GM18873 (cell line): ENCODE data around the gene VPREB1.
"Not testable (repeated sequence)": the region's sequence is repeated elsewhere in the genome, so short reads cannot be mapped to it uniquely, and the experiment has no call there.

Experiments
- ATAC-seq: cut with Tn5 transposase; IDR thresholded peaks from one replicate; pipeline ENCODE4 v1.9.1; 2021; ENCODE audit warnings: mild to moderate bottlenecking, moderate library complexity, moderate number of reproducible peaks; ENCODE audit not compliant: unreplicated experiment, low FRiP score

Gene VPREB1

DNA sequence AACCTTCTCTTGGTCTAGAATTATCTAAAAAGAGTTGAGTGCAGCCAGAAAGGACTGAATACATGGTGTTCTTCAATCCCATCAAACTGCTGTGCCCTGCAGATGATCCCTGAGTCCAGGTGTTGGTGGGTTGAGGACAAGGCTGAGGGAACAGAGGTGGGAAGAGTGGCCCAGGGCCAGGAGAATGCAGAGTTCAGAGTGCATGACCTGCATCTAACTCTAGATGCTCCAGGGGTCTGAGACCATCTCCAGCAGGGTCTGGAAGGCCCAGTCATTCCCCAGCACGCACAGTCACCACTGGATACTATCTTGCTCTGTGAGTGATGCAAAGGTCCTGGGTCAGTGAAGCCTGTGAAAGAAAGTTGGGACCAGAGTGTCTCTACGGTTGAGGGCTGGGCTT, 2.1 kb upstream of the VPREB1 start:
- ATAC-seq = no peak

DNA sequence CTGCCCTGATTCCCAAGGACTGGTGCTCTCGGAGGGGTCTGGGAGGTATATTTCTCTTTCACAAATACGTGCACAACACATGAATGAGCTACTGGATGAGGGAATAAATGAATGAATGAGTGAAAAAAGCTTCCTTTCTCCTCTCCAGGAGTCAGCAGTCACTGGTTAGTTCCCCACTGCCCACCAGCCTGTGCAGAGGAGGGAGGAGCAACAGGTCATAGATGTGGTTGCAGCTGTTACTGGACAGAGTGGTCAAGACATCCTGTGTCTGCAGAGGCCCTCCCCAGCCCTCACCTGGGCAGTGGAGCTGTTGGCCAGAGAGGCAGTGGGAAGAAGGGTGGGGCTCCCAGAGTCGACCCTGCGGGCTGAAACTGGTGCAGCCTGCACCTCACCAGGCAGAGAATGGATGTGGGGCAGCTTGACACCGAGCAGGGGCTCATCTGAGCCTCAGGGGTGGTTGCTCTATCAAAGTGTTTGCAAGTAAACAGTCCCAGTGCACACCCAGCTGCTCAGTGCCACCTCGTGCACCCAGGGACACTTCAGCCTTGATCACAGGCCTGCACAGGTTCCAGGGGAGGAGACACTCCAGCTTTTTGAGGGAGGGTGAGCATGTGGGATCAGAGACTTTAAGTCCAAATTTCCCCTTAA, 1.4 kb upstream of the VPREB1 start:
- ATAC-seq = no peak

DNA sequence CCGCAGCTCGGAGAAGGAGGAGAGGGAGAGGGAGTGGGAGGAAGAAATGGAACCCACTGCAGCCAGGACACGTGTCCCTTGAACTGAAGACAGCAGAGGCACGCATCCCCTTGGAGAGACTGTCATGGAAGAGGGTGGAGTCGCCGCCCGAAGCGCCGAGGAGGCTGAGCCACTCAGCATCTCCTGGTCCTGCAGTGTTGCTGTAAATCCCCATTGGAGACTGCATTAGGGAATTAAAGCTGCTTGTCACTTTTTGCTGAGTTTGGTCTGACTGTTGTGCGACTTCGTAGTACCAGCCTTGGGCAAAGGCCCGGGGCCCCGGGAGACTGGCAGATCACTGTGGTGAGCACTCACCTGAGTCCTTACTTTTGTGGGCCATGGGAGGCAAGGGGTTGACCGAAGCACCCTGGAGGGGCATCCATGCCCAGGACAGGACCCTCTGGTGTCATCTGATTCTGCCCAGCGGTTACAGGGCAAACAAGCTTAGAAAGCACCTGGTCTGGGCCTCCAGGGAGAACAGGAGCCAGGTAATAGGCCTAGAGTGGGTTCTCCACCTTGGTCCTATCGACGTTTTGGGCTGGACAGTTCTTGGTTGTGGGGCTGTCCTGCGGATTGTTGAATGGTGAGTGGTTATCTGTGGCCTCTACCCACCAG, 797 bp downstream of the VPREB1 start:
- no peak for ATAC-seq

DNA sequence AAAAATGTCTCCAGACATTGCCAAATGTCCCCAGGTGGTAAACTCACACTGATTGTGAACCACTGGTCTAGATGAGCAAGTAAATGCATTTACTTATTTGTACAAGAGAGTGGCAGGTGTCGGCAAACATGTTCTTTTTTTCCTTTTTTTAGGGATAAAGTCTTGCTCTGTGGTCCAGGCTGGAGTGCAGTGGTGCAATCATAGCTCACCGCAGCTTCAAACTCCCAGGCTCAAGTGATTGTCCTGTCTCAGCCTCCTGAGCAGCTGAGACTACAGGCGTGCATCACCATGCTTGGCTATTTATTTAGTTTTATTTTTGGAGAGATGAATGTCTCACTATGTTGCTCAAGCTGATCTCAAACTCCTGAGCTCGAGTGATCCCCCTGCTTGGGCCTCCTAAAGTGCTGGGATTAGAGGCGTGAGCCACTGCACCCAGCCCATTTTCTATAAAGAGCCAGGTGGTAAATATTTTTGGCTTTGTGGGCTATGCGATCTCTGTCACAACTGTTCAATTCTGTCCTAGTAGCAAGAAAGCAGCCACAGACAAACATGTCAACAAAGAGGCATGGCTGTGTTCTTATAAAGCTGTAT, 1.4 kb downstream of the VPREB1 start:
- no peak for ATAC-seq

DNA sequence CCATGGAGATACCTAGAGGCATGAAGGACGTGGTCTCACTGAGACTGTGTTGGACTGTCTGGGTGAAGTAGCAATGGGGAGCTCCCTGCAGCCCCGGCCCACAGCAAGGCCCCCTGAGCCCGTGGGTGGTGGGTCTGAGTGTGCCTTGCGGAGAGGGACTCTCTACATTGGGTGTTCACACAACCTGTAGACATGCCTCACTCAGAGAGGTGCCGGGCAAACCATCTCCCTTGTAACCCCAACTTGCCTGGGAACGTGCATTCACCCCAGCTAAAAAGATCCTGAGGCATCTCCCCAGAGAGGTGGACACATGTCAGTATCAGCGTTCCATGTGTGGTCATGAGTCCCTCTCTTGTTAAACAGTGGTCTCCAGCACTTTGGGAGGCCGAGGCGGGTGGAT, 2.1 kb downstream of the VPREB1 start:
- ATAC-seq = no peak

DNA sequence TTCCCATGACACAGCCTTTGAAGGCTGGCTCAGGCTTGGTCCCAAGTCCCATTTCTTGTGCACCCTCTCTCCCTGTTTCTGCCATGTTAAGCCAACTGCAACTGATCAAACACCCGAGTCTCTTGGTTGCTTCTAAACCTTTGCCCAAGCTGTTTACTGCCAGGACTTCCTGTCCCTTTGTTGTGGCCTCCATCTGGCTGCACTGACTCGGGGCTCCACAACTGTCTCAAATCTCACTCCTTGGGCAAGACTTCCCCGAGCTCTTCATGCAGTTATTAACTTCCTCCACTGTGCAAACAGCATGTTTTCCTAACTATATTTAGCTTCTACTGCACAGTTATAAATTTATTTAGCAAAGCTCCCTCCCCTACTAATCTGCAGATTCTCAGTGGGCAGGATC, 4.3 kb downstream of the VPREB1 start:
- ATAC-seq = no peak

DNA sequence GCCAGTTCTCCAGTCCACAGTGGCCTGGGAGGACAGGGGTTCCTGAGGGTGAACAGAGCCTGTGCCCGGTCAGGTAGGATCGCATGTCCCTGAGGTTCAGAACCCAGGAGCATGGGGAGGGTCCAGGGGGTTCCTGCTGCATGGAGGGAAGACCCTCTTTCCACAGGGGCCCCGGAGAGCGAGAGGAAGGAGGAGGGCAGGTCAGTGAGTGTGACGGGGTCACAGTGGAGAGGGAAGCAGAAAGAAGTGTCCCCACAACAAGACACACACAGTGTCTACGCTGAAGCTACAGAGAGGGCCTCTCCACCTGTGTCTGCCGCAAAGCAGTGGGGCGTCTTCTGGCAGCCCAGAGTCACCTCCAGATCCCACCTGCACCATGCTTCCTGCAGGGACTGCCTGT, 6.1 kb downstream of the VPREB1 start:
- ATAC-seq = not testable (repeated sequence)

DNA sequence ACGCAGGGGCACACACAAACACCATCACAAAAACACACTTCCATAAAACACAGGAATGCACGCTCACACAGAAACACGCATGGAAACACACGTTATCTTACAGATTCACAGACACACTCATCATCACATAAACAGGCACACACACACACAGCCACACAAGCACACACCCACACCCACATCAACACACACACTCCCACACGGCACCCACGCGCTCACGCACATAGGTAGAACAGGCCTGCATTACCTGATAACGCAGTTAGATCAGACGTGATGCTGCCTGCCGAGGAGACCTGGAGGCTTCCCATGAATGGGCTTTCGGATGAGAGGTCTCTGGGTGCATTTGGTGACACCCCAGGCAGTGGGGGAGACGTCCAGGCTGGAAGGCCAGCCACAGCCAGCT, 11.5 kb downstream of the VPREB1 start:
- ATAC-seq = not testable (repeated sequence)

DNA sequence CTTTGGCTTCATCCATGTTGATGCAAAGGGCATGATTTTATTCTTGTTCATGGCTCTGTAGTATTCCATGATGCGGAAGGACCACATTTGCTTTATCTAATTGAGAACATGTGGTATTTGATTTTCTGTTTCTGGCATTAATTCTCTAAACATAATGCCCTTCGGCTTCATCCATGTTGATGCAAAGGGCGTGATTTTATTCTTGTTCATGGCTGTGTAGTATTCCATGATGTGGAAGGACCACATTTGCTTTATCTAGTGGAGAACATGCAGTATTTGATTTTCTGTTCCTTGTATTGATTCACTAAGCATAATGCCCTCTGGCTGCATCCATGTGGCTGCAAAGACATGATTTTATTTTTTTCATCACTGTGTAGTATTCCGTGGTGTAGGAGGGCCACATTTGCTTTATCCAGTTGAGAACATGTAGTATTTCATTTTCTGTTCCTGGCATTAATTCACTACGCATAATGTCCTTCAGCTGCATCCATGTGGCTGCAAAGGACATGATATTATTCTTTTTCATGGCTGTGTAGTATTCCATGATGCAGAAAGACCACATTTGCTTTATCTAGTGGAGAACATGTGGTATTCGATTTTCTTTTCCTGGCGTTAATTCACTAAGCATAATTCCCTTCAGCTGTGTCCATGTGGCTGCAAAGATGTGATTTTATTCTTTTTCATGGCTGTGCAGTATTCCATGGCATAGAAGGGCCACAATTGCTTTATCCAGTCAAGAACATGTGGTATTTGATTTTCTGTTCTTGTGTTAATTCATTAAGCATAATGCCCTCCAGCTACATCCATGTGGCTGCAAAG, 14.2 kb downstream of the VPREB1 start:
- not testable (repeated sequence) for ATAC-seq

DNA sequence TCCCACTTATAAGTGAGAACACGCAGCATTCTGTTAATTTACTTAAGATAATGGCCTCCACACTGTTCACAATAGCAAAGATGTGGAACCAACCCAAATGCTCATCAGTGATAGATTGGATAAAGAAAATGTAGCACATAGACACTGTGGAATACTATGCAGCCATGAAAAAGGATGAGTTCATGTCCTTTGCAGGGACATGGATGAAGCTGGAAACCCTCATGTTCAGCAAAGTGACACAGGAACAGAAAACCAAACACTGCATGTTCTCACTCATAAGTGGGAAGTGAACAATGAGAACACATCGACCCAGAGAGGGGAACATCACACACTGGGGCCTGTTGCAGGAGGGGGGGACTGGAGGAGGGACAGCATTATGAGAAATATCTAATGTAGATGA, 15.6 kb downstream of the VPREB1 start:
- not testable (repeated sequence) for ATAC-seq

DNA sequence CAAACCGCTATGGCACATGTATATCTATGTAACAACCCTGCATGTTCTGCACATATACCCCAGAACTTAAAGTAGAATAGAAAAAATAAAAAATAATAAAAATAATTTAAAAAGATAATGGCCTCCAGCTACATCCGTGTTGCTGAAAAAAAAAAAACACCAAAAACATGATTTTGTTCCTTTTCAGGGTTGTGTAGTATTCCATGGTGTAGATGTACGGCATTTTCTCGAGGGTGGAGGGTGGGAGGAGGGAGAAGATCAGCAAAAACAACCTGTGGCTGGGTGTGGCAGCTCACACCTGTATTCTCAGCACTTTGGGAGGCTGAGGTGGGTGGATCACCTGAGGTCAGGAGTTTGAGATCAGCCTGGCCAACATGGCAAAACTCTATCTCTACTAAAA, 16.0 kb downstream of the VPREB1 start:
- ATAC-seq = not testable (repeated sequence)

DNA sequence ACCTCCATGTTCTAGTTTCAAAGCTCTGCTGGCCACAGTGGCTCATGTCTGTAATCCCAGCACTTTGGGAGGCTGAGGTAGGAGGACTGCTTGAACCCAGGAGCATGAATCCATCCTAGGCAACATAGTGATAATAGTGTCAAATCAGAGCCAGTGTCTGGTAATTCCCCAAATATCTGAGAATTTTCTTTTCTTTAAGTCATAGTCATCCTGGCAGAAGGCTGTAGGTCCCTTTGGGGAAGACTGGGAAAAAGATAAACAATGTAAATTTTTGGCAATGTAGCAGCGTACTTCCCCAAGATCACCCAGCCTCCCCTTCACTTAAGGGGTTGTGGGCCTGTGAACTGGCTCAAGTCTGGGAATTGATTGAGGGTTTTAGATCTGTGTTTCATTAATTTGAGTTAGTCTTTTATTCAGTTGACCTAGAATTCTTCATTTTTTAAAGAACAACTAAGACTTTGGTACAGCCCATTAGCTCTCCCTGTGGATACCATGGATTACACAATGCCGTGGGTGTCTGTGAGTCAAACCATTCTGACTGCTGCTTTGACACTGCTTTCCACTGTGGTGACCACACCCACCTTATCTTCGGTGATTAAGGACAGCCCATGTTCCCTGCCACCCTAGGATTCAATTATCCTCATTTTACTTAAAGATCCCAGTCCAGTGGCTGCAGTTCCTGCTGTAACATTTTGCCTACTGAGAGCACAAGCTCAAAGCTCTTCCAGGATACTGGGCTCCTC, 17.9 kb downstream of the VPREB1 start:
- not testable (repeated sequence) for ATAC-seq

DNA sequence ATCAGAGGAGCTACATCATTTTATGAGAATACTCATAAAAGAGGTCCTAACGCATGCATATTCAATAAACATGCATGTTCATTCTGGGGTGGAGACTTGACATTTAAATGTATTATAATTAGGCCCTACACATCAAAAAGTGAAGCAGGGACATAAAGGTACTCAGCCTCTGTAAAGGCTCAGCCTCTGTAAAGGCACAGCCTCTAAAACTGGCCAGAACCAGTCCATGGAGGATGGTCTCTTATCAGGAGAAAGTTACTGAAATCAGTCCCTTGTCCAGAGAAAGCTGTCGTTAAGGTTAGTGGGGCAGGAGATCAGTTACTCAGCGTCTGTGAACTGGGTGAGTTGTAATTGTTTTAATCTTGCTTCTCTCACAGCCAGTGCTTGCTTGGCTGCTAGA, 19.2 kb downstream of the VPREB1 start:
- ATAC-seq = not testable (repeated sequence)

DNA sequence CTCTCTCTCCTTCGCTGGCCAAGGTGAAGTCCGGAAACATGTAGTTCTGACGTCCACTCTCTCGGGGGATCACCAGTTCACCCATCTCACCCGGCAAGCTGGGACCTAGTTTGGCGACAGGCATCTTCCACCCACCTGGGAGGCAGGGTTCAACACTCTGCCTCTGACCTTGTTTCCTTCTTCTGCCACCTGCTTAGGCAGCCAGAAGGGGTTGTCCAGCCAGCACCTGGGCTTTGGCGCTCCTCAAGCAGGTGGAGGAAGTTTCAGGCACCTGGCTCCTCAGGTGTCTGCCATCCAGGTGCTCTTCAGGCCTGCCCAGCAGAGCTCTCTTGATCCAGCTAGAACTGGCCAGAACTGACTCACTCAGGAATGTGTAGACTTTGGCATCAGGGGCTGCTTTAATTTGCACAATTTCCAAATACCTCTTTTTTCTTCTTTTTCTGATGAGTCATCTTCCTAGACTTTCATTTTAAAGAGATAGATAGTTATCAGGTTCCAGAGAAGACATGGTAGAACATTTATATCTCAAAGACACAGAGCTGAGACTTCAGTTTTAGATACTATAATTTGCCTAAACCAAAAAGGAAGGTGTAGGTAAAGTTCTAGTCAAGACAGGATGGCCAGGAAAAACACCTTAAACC, 25.6 kb downstream of the VPREB1 start:
- ATAC-seq = not testable (repeated sequence)

DNA sequence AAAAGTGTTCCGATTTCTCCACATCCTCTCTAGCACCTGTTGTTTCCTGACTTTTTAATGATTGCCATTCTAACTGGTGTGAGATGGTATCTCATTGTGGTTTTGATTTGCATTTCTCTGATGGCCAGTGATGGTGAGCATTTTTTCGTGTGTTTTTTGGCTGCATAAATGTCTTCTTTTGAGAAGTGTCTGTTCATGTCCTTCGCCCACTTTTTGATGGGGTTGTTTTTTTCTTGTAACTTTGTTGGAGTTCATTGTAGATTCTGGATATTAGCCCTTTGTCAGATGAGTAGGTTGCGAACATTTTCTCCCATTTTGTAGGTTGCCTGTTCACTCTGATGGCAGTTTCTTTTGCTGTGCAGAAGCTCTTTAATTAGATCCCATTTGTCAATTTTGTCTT, 32.8 kb downstream of the VPREB1 start:
- not testable (repeated sequence) for ATAC-seq

DNA sequence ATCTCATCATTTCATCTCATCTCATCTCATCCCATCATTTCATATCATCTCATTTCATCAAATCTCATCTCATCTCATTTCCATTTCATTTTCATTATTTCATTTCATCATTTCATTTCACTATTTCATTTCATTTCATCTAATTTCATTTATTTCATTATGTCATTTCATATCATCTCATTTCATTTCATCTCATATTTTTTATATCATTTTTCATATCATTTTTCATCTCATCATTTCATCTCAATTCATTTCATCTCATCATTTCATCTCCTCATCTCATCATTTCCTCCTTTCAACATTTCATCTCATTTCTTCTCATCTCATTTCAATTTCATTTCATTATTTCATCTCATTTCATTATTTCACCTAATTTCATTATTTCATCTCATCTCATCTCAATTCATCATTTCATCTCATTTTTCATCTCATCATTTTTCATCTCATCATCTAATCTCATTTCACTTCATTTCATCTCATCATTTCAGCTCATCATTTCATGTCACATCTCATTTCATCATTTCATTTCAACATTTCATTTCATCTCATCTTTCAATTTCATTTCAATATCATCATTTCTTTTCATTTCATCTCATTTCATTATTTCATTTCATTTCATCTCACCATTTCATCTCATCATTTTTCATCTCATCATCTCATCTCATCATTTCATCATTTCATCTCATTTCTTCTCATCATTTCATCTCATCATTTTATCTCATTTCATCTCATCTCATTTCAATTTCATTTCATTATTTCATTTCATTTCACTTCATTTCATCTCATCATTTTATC, 40.6 kb downstream of the VPREB1 start:
- not testable (repeated sequence) for ATAC-seq

DNA sequence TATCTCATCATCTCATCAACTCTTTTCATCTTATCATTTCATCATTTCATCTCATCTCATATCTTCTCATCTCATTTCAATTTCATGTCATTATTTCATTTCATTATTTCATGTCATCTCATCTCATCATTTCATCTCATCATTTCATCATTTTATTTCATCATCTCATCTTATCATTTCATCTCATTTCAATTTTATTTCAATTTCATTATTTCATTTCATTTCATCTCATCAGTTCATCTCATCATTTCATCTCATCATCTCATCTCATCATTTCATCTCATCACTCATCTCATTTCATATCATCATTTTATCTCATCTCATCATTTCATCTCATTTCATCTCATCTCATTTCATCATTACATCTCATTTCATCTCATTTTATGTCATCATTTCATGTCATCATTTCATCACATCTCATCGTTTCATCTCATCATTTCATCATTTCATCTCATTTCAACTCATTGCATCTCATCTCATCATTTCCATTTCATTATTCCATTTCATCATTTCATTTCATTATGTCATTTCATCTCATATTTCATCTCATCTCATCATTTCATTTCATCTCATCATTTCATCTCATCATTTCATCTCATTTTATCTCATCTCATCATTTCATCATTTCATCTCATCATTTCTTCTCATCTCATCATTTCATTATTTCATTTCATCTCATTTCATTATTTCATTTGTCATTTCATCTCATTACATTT, 42.0 kb downstream of the VPREB1 start:
- not testable (repeated sequence) for ATAC-seq

DNA sequence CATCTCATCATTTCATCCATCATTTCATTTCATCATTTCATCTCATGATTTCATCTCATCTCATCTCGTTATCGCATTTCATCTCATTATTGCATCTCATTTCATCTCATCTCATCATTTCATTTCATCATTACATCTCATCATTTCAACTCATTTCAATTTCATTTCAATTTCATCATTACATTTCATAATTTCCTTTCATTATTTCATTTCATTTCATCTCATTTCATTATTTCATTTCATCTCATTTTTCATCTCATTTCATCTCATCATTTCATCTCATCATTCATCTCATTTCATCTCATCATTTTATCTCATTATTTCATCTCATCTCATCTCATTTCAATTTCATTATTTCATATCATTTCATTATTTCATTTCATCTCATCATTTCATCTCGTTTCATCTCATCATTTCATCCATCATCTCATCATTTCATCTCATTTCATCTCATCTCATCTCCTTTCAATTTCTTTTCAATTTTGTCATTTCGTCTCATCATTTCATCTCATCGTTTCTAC, 42.6 kb downstream of the VPREB1 start:
- not testable (repeated sequence) for ATAC-seq
